GM18508 (cell line): Measurements from ENCODE around the gene LCN12.

ENCODE experiments used
- ATAC-seq: cut with Tn5 transposase; IDR thresholded peaks from one replicate; pipeline ENCODE4 v1.9.1; 2021; ENCODE audit warnings: moderate number of reproducible peaks; ENCODE audit not compliant: insufficient read depth, unreplicated experiment

LCN12 gene

GRCh38 chr9:136951541-136952320 lies at the start of gene LCN12:
Gene LCN12, plus strand, starts transcription at chr9:136952273. Its CDS starts 55 bp downstream, at chr9:136952328.
- no peak for ATAC-seq

GRCh38 chr9:136903041-136903554 lies 49.0 kb upstream of the LCN12 start:
- ATAC-seq, result no peak

GRCh38 chr9:136906266-136906665 lies 45.8 kb upstream of the LCN12 start:
- no peak for ATAC-seq

- no peak for ATAC-seq
Measured at GRCh38 chr9:136907011-136907914, 44.8 kb upstream of the LCN12 start.

GRCh38 chr9:136910197-136910900 lies 41.7 kb upstream of the LCN12 start:
- ATAC-seq, result no peak

GRCh38 chr9:136910901-136911245 lies 41.2 kb upstream of the LCN12 start:
- no peak for ATAC-seq

- ATAC-seq, result no peak
Measured at GRCh38 chr9:136913701-136914438, 38.2 kb upstream of the LCN12 start.

GRCh38 chr9:136915632-136916329 lies 36.3 kb upstream of the LCN12 start:
- no peak for ATAC-seq

GRCh38 chr9:136916330-136917184 lies 35.5 kb upstream of the LCN12 start:
- ATAC-seq, result no peak

- ATAC-seq, result no peak
Measured at GRCh38 chr9:136917902-136918301, 34.2 kb upstream of the LCN12 start.

- ATAC-seq, result no peak
Measured at GRCh38 chr9:136920069-136920468, 32.0 kb upstream of the LCN12 start.

GRCh38 chr9:136920734-136921231 lies 31.3 kb upstream of the LCN12 start:
- no peak for ATAC-seq

- no peak for ATAC-seq
Measured at GRCh38 chr9:136921307-136921706, 30.8 kb upstream of the LCN12 start.

GRCh38 chr9:136921718-136922117 lies 30.4 kb upstream of the LCN12 start:
- no peak for ATAC-seq

GRCh38 chr9:136922540-136922939 lies 29.5 kb upstream of the LCN12 start:
- no peak for ATAC-seq

GRCh38 chr9:136923881-136924280 lies 28.2 kb upstream of the LCN12 start:
- ATAC-seq, result no peak

GRCh38 chr9:136925414-136926153 lies 26.5 kb upstream of the LCN12 start:
- ATAC-seq, result no peak
